SU-DHL-6 (cell line): Measurements from ENCODE around the gene MYLK4.

Source experiments
- H2AFZ ChIP-seq: fragments of 200-600 bp; sonication (generic); 2 replicates; pipeline ENCODE4 v1.6.1; 2014; ENCODE audit warnings: low read depth, mild to moderate bottlenecking, moderate library complexity, mixed read lengths, antibody characterized with exemption, low read length; ENCODE audit not compliant: severe bottlenecking
- H3F3A ChIP-seq: fragments of 200-600 bp; shearing (Covaris generic); 2 replicates; pipeline ENCODE4 v1.6.0; 2016; ENCODE audit warnings: antibody characterized with exemption, mild to moderate bottlenecking; ENCODE audit not compliant: insufficient read depth
- H3K27ac ChIP-seq: fragments of 200-600 bp; sonication (generic); 2 replicates; pipeline ENCODE4 v1.5.1; 2016; ENCODE audit warnings: low read depth, mild to moderate bottlenecking, low read length, moderate library complexity, mixed read lengths
- H3K27me3 ChIP-seq: fragments of 200-600 bp; sonication (generic), shearing (Covaris generic); 2 replicates; pipeline ENCODE4 v1.6.0; 2014; ENCODE audit warnings: mild to moderate bottlenecking, low read length
- H3K36me3 ChIP-seq: fragments of 200-600 bp; sonication (generic); 2 replicates; pipeline ENCODE4 v1.6.1; 2014; ENCODE audit warnings: mild to moderate bottlenecking, low read length, mixed read lengths
- H3K4me2 ChIP-seq: fragments of 300-600, 200-600 bp; shearing (Covaris generic), sonication (generic); 2 replicates; pipeline ENCODE4 v1.6.0; 2014; ENCODE audit warnings: low read length, low read depth, mild to moderate bottlenecking; ENCODE audit not compliant: poor library complexity, severe bottlenecking
- H3K4me3 ChIP-seq: fragments of 200-600 bp; sonication (generic); 2 replicates; pipeline ENCODE4 v1.5.1; 2014; ENCODE audit warnings: antibody characterized with exemption, low read length, mild to moderate bottlenecking, mixed read lengths; ENCODE audit not compliant: insufficient read depth, poor library complexity, severe bottlenecking
- H3K79me2 ChIP-seq: fragments of 200-600 bp; sonication (generic); 2 replicates; pipeline ENCODE4 v1.6.1; 2014; ENCODE audit warnings: mild to moderate bottlenecking, low read length, moderate library complexity; ENCODE audit not compliant: insufficient read depth
- H3K9ac ChIP-seq: fragments of 200-600 bp; sonication (generic); 2 replicates; pipeline ENCODE4 v1.7.0; 2014; ENCODE audit warnings: mild to moderate bottlenecking, low read length
- H3K9me2 ChIP-seq: fragments of 200-600 bp; sonication (generic); replicated peaks from 2 replicates; pipeline ENCODE4 v1.6.1; 2014; ENCODE audit warnings: low read length; ENCODE audit not compliant: insufficient read depth
- H3K9me3 ChIP-seq: fragments of 200-600 bp; sonication (generic); 2 replicates; pipeline ENCODE4 v1.6.1; 2014; ENCODE audit warnings: low read length, mixed read lengths; ENCODE audit not compliant: insufficient read depth
- H4K20me1 ChIP-seq: fragments of 200-600 bp; sonication (generic); 2 replicates; pipeline ENCODE4 v1.6.1; 2014; ENCODE audit warnings: low read depth, mild to moderate bottlenecking, antibody characterized with exemption, low read length, moderate library complexity, mixed read lengths
- EZH2phosphoT487 ChIP-seq: fragments of 200-600 bp; sonication (generic), shearing (Covaris generic); conservative IDR thresholded peaks from 2 replicates; pipeline ENCODE4 v1.6.1; 2018; ENCODE audit warnings: mild to moderate bottlenecking, antibody characterized with exemption, low read length, moderate library complexity, mixed read lengths
- TF ChIP-seq, protein P1 (sequence below): fragments of 200-600 bp; sonication (generic); IDR thresholded peaks from one replicate; pipeline ENCODE4 v1.5.1; 2017; ENCODE audit warnings: antibody characterized with exemption, mild to moderate bottlenecking, low read length, moderate library complexity; ENCODE audit not compliant: insufficient read depth, poor library complexity, severe bottlenecking

Gene MYLK4

DNA sequence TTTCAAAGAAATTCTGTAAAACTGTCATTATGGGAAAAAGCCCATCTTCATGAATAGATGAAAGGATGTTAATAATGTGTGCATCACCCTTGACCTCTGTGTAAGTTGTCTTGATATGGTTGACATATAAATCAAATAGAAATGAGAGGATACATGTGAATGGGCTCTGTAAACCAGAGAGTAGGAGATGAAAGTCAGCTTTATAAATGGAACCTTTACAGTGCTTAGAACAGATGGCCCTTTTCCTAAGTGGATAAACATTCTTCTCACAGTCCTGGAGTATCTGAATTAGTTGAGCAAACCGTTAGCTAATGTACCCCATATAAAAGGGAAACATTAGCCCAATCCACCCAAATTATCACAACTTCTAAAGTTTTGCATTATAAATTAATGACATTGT, 57.5 kb downstream of the MYLK4 start:
- H4K20me1 ChIP-seq: no peaks in the 10 kb centered on the region
- H3K36me3 ChIP-seq: no peaks in the 10 kb centered on the region
- TF ChIP-seq, protein P1, sequence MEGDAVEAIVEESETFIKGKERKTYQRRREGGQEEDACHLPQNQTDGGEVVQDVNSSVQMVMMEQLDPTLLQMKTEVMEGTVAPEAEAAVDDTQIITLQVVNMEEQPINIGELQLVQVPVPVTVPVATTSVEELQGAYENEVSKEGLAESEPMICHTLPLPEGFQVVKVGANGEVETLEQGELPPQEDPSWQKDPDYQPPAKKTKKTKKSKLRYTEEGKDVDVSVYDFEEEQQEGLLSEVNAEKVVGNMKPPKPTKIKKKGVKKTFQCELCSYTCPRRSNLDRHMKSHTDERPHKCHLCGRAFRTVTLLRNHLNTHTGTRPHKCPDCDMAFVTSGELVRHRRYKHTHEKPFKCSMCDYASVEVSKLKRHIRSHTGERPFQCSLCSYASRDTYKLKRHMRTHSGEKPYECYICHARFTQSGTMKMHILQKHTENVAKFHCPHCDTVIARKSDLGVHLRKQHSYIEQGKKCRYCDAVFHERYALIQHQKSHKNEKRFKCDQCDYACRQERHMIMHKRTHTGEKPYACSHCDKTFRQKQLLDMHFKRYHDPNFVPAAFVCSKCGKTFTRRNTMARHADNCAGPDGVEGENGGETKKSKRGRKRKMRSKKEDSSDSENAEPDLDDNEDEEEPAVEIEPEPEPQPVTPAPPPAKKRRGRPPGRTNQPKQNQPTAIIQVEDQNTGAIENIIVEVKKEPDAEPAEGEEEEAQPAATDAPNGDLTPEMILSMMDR: no peak
- no peak for TF ChIP-seq EZH2phosphoT487

DNA sequence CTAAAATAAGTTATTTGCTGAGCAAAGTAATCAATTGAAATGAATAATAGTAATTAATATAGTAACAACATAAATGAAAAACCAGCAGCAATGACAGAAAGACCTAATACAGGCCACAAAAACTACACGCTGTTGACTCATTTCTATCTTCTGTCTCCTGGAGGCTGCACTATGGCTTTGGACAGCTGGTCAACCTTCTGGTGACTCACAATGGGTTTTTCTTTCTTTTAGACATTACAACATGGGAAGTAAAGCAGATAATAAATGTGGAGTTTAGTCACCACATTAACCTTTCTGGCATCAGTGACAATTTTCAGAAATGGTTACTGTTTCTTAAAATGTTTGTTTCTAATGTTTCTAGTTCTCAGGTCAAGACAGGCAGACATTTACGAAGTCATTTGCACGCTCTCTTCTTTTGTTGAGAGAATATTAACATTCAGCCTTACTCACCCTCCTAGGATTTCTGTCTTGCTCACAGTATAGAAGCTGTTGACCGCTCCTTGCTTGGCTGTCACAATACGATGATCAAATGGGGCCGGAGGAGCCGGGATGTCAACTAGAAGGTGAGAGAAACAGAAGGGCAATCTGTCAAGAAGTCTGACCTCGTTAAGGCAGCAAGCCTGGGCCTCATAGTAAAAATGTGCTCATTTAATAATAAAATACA, 62.2 kb downstream of the MYLK4 start:
- Histone ChIP-seq H3K27ac (no peak overlapping the region), H3K9me2 (no peaks in the 10 kb centered on the region), H4K20me1 (no peaks in the 10 kb centered on the region), H3K4me3 (no peak overlapping the region), H3K9ac (no peak overlapping the region), H2AFZ (no peak overlapping the region), H3K27me3 (peaks cover 5% of the 10 kb centered on the region; the same call in 1 of the 2 replicates), H3K36me3 (no peaks in the 10 kb centered on the region), H3F3A (no peaks in the 10 kb centered on the region), H3K4me2 (no peak overlapping the region), H3K9me3 (no peaks in the 10 kb centered on the region), H3K79me2 (no peaks in the 10 kb centered on the region)
- TF ChIP-seq EZH2phosphoT487: no peak
- TF ChIP-seq, protein P1: no peak

More for the DNA sequence above, 57.5 kb downstream of the MYLK4 start:
- H3K79me2 ChIP-seq: no peaks in the 10 kb centered on the region
- no peak overlapping the region for H2AFZ ChIP-seq
- H3K4me3 ChIP-seq: no peak overlapping the region
- H3K9me3 ChIP-seq: no peaks in the 10 kb centered on the region
- peaks cover 5% of the 10 kb centered on the region; the same call in 1 of the 2 replicates for H3K27me3 ChIP-seq
- no peak overlapping the region for H3K9ac ChIP-seq
- no peaks in the 10 kb centered on the region for H3F3A ChIP-seq
- H3K4me2 ChIP-seq: no peak overlapping the region
- H3K27ac ChIP-seq: no peak overlapping the region
- no peaks in the 10 kb centered on the region for H3K9me2 ChIP-seq

DNA sequence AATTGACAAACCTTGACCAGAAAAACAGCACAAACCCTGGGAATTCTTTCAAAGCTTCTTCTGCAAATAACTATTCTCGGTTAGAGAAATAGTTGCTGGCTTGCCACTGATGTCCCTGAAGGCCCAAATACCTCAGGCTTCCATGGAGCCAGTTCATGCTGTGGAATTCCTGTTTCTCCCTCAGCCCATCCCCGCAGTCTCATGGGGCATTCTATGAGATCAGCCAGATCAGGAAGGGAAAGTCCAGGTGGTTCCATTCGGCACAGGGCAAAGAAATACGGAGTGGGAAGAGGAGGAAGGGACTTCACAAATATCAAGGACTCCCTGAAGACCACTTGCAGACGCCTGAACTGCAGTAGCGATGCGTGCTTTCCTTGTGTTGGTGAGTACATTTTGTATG, 63.3 kb downstream of the MYLK4 start:
- H3K9me2 ChIP-seq: no peaks in the 10 kb centered on the region
- H3K36me3 ChIP-seq: no peaks in the 10 kb centered on the region
- TF ChIP-seq, protein P1: no peak
- no peak for TF ChIP-seq EZH2phosphoT487
- H3K79me2 ChIP-seq: no peaks in the 10 kb centered on the region
- H3F3A ChIP-seq: no peaks in the 10 kb centered on the region
- no peaks in the 10 kb centered on the region for H3K9me3 ChIP-seq
- H3K4me3 ChIP-seq: no peak overlapping the region
- no peaks in the 10 kb centered on the region for H4K20me1 ChIP-seq
- H3K9ac ChIP-seq: no peak overlapping the region
- H2AFZ ChIP-seq: no peak overlapping the region
- H3K4me2 ChIP-seq: no peak overlapping the region
- H3K27me3 ChIP-seq: peaks cover 5% of the 10 kb centered on the region; the same call in 1 of the 2 replicates
- no peak overlapping the region for H3K27ac ChIP-seq
